SU-DHL-6 (cell line): ENCODE results near the gene CERS6.

Experiments used
- EZH2phosphoT487 ChIP-seq: fragments of 200-600 bp; sonication (generic), shearing (Covaris generic); conservative IDR thresholded peaks from 2 replicates; pipeline ENCODE4 v1.6.1; 2018; ENCODE audit warnings: mild to moderate bottlenecking, antibody characterized with exemption, low read length, moderate library complexity, mixed read lengths
- TF ChIP-seq, protein P1 (sequence below): fragments of 200-600 bp; sonication (generic); IDR thresholded peaks from one replicate; pipeline ENCODE4 v1.5.1; 2017; ENCODE audit warnings: antibody characterized with exemption, mild to moderate bottlenecking, low read length, moderate library complexity; ENCODE audit not compliant: insufficient read depth, poor library complexity, severe bottlenecking

DNA sequence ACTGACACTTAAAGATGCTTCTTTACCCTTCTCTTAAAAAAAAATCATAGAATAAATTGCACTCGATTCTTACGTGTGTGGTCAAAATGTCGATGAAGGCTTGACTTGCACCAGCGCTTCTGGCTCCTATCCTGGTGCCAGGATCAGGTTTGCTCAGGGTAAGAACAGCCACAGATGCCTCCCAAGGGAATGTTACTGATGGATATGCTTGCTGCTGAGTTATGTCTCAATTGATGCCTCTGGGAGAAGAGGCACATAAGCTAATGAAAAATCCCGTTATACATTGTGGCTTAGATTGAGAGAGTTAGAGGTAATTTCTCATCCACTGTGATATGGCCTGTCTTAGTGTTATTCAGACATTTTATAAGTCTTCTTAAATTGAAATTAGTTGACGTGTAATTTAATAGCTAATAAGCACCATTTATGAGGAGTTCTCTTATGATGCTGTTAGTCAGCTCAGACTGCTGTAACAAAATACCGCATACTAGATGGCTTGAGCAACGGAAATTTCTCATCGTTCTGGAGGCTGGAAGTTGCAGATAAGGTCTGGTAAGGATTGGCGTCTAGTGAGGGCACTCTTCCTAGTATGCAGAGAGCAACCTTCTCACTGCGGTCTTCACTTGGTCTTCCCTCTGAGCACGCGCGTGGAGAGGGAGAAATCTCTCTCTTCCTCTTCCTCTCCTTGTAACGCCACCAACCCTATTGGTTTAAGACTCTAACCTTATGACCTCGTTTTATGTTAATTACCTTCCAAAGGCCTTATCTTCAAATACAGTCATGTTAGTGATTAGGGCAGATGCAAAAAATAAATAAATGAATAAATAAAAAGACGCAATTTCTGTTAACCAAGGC is 229.8 kb downstream of the CERS6 start:
- TF ChIP-seq, protein P1, sequence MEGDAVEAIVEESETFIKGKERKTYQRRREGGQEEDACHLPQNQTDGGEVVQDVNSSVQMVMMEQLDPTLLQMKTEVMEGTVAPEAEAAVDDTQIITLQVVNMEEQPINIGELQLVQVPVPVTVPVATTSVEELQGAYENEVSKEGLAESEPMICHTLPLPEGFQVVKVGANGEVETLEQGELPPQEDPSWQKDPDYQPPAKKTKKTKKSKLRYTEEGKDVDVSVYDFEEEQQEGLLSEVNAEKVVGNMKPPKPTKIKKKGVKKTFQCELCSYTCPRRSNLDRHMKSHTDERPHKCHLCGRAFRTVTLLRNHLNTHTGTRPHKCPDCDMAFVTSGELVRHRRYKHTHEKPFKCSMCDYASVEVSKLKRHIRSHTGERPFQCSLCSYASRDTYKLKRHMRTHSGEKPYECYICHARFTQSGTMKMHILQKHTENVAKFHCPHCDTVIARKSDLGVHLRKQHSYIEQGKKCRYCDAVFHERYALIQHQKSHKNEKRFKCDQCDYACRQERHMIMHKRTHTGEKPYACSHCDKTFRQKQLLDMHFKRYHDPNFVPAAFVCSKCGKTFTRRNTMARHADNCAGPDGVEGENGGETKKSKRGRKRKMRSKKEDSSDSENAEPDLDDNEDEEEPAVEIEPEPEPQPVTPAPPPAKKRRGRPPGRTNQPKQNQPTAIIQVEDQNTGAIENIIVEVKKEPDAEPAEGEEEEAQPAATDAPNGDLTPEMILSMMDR = no peak
- no peak for TF ChIP-seq EZH2phosphoT487
